ELR (cell line): ENCODE results near the gene KIF2A.
"Not testable (repeated sequence)": the region's sequence is repeated elsewhere in the genome, so short reads cannot be mapped to it uniquely, and the experiment has no call there.

Experiments
- DNase-seq: peaks from one replicate; pipeline ENCODE4 v3.0.0-alpha.2; 2015; ENCODE audit warnings: low read depth

Gene KIF2A

GRCh38 chr5:62291829-62292228, 14.2 kb upstream of the KIF2A start:
- DNase-seq: not testable (repeated sequence)

- no peak for DNase-seq
Observed at GRCh38 chr5:62296998-62297397, 9.0 kb upstream of the KIF2A start.

- no peak for DNase-seq
Observed at GRCh38 chr5:62298118-62298517, 7.9 kb upstream of the KIF2A start.

- DNase-seq: no peak
Observed at GRCh38 chr5:62299101-62299500, 6.9 kb upstream of the KIF2A start.

- no peak for DNase-seq
Observed at GRCh38 chr5:62299600-62299999, 6.4 kb upstream of the KIF2A start.

- DNase-seq: no peak
Observed at GRCh38 chr5:62305358-62305714, 670 bp upstream of the KIF2A start.

- DNase-seq: no peak
Observed at GRCh38 chr5:62306323-62306895, 403 bp downstream of the KIF2A start.

GRCh38 chr5:62306896-62307689, 1.1 kb downstream of the KIF2A start:
- DNase-seq: peak; percentile 53

- DNase-seq: no peak
Observed at GRCh38 chr5:62308439-62308838, 2.4 kb downstream of the KIF2A start.

- no peak for DNase-seq
Observed at GRCh38 chr5:62309107-62309506, 3.1 kb downstream of the KIF2A start.

GRCh38 chr5:62310426-62311143, 4.6 kb downstream of the KIF2A start:
- peak; percentile 16 for DNase-seq

- no peak for DNase-seq
Observed at GRCh38 chr5:62312036-62312435, 6.0 kb downstream of the KIF2A start.

- no peak for DNase-seq
Observed at GRCh38 chr5:62312674-62313073, 6.7 kb downstream of the KIF2A start.

- DNase-seq: no peak
Observed at GRCh38 chr5:62314213-62314830, 8.3 kb downstream of the KIF2A start.

- DNase-seq: peak; percentile 28
Observed at GRCh38 chr5:62315376-62316175, 9.6 kb downstream of the KIF2A start.

GRCh38 chr5:62316176-62316502, 10.1 kb downstream of the KIF2A start:
- no peak for DNase-seq

- no peak for DNase-seq
Observed at GRCh38 chr5:62317810-62318209, 11.8 kb downstream of the KIF2A start.

- no peak for DNase-seq
Observed at GRCh38 chr5:62322484-62322883, 16.5 kb downstream of the KIF2A start.

- no peak for DNase-seq
Observed at GRCh38 chr5:62326302-62326701, 20.3 kb downstream of the KIF2A start.

GRCh38 chr5:62326702-62327101, 20.7 kb downstream of the KIF2A start:
- no peak for DNase-seq

GRCh38 chr5:62327138-62328053, 21.4 kb downstream of the KIF2A start:
- DNase-seq: no peak
